Esophagus squamous epithelium (tissue), 4 donors: ENCODE results near the gene THEMIS2.

Source experiments
- POLR2A ChIP-seq, 4 donors: fragments of 450-650 bp; IDR thresholded peaks; one replicate each; pipeline ENCODE4 v1.6.1; 2017; ENCODE audit warnings: antibody characterized with exemption in 4 of 4, mild to moderate bottlenecking in 4 of 4, moderate library complexity in 3 of 4
- TF ChIP-seq, protein P1 (sequence below), 6 experiments: fragments of 450-650 bp in 4 of 6; fragments of 200-600 bp in 2 of 6; sonication (generic) in 2 of 6; IDR thresholded peaks; one replicate each; pipeline ENCODE4 v1.5.1; 2016 to 2019; ENCODE audit warnings: antibody characterized with exemption in 6 of 6, mild to moderate bottlenecking in 4 of 6, moderate library complexity in 4 of 6

DNA sequence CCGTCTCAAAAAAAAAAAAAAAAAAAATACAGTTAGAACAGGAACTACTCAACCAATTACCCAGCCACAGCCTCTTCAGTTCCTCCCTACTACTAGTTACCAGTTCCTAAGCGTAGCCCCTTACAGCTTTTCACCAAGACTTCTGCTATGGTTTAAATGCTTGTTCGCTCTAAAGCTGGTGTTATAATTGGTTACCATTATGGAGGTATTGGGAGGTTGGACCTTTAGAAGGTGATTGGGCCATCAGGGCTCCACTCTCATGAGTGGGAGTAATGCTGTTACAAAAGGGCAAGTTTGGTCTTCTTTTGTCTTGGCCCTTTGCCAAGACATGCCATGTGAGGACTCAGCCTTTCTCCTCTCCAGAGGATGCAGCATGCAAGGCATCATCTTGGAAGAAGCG is 59.4 kb downstream of the THEMIS2 start:
- TF ChIP-seq, protein P1, sequence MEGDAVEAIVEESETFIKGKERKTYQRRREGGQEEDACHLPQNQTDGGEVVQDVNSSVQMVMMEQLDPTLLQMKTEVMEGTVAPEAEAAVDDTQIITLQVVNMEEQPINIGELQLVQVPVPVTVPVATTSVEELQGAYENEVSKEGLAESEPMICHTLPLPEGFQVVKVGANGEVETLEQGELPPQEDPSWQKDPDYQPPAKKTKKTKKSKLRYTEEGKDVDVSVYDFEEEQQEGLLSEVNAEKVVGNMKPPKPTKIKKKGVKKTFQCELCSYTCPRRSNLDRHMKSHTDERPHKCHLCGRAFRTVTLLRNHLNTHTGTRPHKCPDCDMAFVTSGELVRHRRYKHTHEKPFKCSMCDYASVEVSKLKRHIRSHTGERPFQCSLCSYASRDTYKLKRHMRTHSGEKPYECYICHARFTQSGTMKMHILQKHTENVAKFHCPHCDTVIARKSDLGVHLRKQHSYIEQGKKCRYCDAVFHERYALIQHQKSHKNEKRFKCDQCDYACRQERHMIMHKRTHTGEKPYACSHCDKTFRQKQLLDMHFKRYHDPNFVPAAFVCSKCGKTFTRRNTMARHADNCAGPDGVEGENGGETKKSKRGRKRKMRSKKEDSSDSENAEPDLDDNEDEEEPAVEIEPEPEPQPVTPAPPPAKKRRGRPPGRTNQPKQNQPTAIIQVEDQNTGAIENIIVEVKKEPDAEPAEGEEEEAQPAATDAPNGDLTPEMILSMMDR (IDR thresholded peaks at IDR 0.05) = no peak
- no peak for TF ChIP-seq POLR2A (IDR thresholded peaks at IDR 0.05)
